ENCODE data around the gene ZFYVE19. TPM values are rescaled to one million over a fixed set of nuclear protein-coding genes. Genes with fewer than 3 reads are reported as not detected.

The ZFYVE19 gene
- total RNA-seq, 1 experiment from 2014 or later, result 39.5 TPM

GRCh38 chr15:40836020-40836419 lies 29.1 kb downstream of the ZFYVE19 start:
- Histone ChIP-seq H3K36me3 (ENCODE audit: control insufficient read depth, insufficient read depth, low read length) (no peaks in the 10 kb centered on the region), H3K4me3 (ENCODE audit: low read depth in 2 of 2, low read length in 2 of 2) (no peak overlapping the region), H3K27ac (ENCODE audit: low read length) (no peak overlapping the region), H3K4me1 (ENCODE audit: control insufficient read depth, insufficient read depth, low read length) (peaks cover 4% of the 10 kb centered on the region; the same call in 1 of the 2 replicates), H3K27me3 (ENCODE audit: control insufficient read depth, insufficient read depth, low read length) (no peaks in the 10 kb centered on the region; the same call in 1 of the 2 replicates), H3K9me3 (ENCODE audit: control insufficient read depth, insufficient read depth, low read depth, low read length) (no peaks in the 10 kb centered on the region)
- no peak for ATAC-seq
- ChIA-PET CTCF (no interaction called here), POLR2A (interaction anchor here (0.6 kb wide), 1 partner anchor 11 kb away, joined by 3 read pairs; no protein-coding TSS in a partner anchor)
- in situ Hi-C loops (cut with HindIII; ENCODE audit: low pct_unique_long_range_greater_than_20kb, low sequenced_read_pairs) (no loop called here), intact Hi-C loops (cut with micrococcal nuclease; ENCODE audit: unreplicated experiment) (no loop called here)
- TF ChIP-seq POLR2AphosphoS5 (IDR thresholded peaks at IDR 0.05; ENCODE audit: low read depth, low read length) (no peak), TCF7L2 (IDR thresholded peaks at IDR 0.05; ENCODE audit: low read depth, low read length) (no peak), REST (IDR thresholded peaks at IDR 0.05; ENCODE audit: insufficient read depth in 1 of 2, low read depth in 2 of 2, low read length in 1 of 2) (no peak), SIN3A (IDR thresholded peaks at IDR 0.05; ENCODE audit: borderline replicate concordance, insufficient read depth, low read depth, low read length) (no peak)
- TF ChIP-seq, protein P1, sequence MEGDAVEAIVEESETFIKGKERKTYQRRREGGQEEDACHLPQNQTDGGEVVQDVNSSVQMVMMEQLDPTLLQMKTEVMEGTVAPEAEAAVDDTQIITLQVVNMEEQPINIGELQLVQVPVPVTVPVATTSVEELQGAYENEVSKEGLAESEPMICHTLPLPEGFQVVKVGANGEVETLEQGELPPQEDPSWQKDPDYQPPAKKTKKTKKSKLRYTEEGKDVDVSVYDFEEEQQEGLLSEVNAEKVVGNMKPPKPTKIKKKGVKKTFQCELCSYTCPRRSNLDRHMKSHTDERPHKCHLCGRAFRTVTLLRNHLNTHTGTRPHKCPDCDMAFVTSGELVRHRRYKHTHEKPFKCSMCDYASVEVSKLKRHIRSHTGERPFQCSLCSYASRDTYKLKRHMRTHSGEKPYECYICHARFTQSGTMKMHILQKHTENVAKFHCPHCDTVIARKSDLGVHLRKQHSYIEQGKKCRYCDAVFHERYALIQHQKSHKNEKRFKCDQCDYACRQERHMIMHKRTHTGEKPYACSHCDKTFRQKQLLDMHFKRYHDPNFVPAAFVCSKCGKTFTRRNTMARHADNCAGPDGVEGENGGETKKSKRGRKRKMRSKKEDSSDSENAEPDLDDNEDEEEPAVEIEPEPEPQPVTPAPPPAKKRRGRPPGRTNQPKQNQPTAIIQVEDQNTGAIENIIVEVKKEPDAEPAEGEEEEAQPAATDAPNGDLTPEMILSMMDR (IDR thresholded peaks at IDR 0.05), result no peak
- DNase-seq (ENCODE audit: low read depth, low spot score), result no peak
- BruUV-seq (replicated peaks), result no TSS peak

DNA sequence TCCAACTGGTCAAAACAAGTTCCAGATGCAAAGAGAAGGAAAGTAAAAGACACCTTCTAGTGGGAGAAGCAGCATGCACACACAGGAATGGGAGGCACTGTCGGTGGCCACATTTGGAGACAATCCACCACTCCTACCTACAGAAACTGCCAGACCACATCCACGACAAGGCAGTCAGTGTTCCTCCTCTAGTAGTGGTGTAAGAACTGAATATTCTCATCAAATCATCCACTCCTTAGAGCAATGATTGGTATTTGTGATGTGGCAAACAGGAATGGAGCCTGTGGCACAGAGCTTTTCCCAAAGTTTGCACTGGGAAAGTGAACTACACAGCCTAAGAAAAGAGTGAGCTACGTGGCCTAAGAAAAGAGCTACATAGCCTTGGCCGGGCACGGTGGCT lies 31.9 kb downstream of the ZFYVE19 start:
- H3K27ac ChIP-seq (ENCODE audit: low read length), result no peak overlapping the region
- no peaks in the 10 kb centered on the region for H3K9me3 ChIP-seq (ENCODE audit: control insufficient read depth, insufficient read depth, low read depth, low read length)
- H3K27me3 ChIP-seq (ENCODE audit: control insufficient read depth, insufficient read depth, low read length), result peaks cover 5% of the 10 kb centered on the region; the same call in 1 of the 2 replicates
- no TSS peak for BruUV-seq (replicated peaks)
- ChIA-PET CTCF (interaction anchor here (1.0 kb wide), 1 partner anchor 19 kb away, joined by 3 read pairs; no protein-coding TSS in a partner anchor), POLR2A (no interaction called here)
- TF ChIP-seq TCF7L2 (IDR thresholded peaks at IDR 0.05; ENCODE audit: low read depth, low read length) (no peak), REST (IDR thresholded peaks at IDR 0.05; ENCODE audit: insufficient read depth in 1 of 2, low read depth in 2 of 2, low read length in 1 of 2) (no peak), POLR2AphosphoS5 (IDR thresholded peaks at IDR 0.05; ENCODE audit: low read depth, low read length) (no peak)
- TF ChIP-seq, protein P1 (IDR thresholded peaks at IDR 0.05), result no peak
- ATAC-seq (no peak), DNase-seq (ENCODE audit: low read depth, low spot score) (no peak)
- in situ Hi-C loops (cut with HindIII; ENCODE audit: low pct_unique_long_range_greater_than_20kb, low sequenced_read_pairs), result no loop called here
- H3K4me3 ChIP-seq (ENCODE audit: low read depth in 2 of 2, low read length in 2 of 2), result no peak overlapping the region
- intact Hi-C loops (cut with micrococcal nuclease; ENCODE audit: unreplicated experiment), result no loop called here
- H3K36me3 ChIP-seq (ENCODE audit: control insufficient read depth, insufficient read depth, low read length), result peaks cover 2% of the 10 kb centered on the region; the same call in 1 of the 2 replicates
- peaks cover 4% of the 10 kb centered on the region; the same call in 1 of the 2 replicates for H3K4me1 ChIP-seq (ENCODE audit: control insufficient read depth, insufficient read depth, low read length)

All from Panc1 (cell line).